ELF-1 (cell line): Measurements from ENCODE around the gene TOMM20.
"Not testable (repeated sequence)": the region's sequence is repeated elsewhere in the genome, so short reads cannot be mapped to it uniquely, and the experiment has no call there.

Experiments
- DNase-seq: peaks from one replicate; pipeline ENCODE4 v3.0.0-alpha.2; 2016; ENCODE audit warnings: low read depth, low spot score

The TOMM20 gene

DNA sequence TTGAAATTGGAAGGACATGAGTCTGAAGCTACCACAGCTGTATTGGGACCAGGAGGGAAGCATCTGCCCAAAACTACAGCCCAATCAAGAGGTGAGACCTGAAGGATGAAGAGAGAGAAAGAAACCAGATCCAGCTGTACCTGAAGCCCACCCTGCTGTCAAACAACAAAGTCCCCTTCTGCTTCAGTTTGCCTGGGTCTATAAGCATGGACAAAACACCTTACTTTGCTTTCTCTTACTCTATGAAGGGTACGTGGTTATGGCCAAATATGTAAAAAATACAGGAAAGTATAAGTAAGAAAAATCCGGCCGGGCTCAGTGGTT lies 26.4 kb downstream of the TOMM20 start:
- no peak for DNase-seq

- DNase-seq: no peak
These were observed 26.9 kb downstream of the TOMM20 start for GRCh38 chr1:235101558-235102258.

GRCh38 chr1:235100194-235100772 lies 28.4 kb downstream of the TOMM20 start:
- DNase-seq: peak; percentile 72

- DNase-seq: no peak
These were observed 29.6 kb downstream of the TOMM20 start for GRCh38 chr1:235098991-235099390.

GRCh38 chr1:235098547-235098946 lies 30.1 kb downstream of the TOMM20 start:
- no peak for DNase-seq

GRCh38 chr1:235097501-235097900 lies 31.1 kb downstream of the TOMM20 start:
- not testable (repeated sequence) for DNase-seq

DNA sequence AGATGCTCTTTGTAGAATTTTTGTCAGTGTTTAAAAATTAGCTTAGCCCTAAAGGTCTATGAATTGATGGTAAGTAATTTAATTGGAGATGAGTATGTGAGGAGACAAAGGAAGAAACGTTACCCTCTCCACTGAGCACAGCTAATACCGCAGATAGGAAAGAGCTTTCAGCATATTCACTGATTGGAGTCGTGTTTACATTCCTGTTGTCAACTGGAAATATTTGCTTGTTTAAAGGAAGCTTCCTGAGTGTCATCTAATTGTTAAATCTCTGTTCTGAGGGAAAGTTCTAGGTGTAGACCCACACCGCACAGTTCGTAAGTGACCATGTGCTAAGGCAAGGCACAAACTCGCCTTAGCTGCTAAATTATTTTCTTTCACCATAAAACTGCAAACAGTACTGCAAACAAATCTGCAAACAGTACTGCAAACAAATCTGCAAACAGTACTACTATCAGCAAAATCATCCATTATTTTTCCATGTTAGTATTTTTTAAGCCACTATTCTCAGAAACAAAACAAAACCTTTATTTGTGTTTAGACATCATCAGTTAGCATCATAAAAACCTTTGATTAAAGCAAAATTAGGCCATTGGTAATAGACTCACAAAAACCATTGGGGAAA lies 32.6 kb downstream of the TOMM20 start:
- DNase-seq: no peak

- DNase-seq: peak; percentile 92
These were observed 34.7 kb downstream of the TOMM20 start for GRCh38 chr1:235093696-235094592.

DNA sequence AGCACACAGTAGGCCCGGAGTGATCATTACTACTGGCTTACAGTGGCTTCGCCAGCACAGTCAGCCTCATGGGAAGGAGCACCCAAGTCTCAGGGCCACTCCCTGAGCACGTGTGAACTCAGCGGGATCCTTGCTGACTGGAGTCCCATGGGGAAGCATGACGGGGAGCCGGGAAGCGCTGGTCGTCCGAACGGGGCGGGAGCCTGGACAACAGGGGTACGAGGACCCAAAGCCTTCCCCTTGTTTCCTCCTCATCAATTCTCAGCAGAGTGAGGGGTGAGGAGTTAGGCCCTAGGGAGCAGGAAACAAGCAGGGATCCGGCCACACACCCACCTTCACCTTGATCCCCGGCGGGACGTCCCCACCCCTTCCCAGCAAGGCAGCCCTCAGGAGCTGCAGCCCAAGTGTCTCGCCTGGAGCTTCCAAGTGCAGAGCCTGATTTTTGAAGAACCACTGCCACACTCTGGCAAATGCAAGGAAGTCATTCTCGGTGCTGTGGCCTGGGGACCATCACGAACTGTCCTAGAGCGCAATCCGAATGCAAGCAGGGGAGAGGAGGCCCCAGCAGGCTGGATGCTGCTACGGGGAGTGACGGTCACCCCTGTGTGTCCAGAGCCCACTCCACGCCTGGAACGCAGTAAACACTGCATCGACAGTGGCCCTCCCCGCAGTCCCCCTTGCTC lies 35.5 kb downstream of the TOMM20 start:
- peak; percentile 89 for DNase-seq

DNA sequence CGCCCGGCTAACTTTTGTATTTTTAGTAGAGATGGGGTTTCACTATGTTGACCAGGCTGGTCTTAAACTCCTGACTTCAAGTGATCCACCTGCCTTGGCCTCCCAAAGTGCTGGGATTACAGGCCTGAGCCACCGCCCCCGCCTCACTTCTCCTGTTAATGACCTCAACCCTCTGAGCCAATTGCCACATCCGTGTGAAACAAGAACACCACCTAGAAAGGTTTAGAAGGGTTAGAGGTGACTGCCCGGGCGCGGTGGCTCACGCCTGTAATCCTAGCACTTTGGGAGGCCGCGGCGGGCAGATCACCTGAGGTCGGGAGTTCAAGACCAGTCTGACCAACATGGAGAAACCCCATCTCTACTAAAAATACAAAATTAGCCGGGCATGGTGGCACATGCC lies 36.2 kb downstream of the TOMM20 start:
- DNase-seq: not testable (repeated sequence)

DNA sequence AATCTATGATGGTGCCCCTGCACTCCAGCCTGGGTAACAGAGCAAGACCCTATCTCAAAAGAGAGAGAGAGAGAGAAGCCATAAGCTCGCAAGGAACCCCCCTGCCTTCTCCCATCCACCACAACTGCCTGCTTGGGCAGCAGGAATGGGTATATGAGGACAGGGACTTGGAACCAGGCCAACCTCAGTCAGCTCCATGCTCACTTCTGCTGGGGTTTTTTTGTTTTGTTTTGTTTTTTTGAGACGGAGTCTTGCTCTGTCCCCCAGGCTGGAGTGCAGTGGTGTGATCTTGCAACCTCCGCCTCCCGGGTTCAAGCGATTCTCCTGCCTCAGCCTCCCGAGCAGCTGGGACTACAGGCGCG lies 36.6 kb downstream of the TOMM20 start:
- not testable (repeated sequence) for DNase-seq

DNA sequence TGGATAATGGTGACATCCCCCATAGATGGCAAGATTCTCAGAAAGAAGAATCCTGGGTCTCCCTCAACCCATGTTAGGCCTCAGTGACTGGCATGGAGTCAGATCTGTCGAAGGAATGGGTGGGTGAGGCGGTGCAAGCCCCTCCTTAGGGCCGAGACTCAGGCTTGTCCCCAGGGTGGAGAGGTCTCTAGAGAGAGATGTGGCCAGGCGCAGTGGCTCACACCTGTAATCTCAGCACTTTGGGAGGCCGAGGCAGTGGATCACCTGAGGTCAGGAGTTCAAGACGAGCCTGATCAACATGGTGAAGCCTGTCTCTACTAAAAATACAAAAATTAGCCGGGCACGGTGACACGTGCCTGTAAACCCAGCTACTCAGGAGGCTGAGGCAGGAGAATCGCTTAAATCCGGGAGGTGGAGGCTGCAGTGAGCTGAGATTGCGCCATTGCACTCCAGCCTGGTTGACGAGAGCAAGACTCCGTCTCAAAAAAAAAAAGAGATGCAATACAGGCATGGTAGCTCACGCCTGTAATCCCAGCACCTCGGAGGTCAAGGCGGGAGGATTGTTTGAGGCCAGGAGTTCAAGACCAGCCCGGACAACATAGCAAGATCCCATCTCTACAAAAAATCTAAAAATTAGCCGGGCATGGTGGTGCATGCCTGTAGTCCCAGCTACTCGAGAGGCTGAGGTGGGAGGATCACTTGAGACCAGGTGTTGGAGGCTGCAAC lies 37.2 kb downstream of the TOMM20 start:
- not testable (repeated sequence) for DNase-seq

DNA sequence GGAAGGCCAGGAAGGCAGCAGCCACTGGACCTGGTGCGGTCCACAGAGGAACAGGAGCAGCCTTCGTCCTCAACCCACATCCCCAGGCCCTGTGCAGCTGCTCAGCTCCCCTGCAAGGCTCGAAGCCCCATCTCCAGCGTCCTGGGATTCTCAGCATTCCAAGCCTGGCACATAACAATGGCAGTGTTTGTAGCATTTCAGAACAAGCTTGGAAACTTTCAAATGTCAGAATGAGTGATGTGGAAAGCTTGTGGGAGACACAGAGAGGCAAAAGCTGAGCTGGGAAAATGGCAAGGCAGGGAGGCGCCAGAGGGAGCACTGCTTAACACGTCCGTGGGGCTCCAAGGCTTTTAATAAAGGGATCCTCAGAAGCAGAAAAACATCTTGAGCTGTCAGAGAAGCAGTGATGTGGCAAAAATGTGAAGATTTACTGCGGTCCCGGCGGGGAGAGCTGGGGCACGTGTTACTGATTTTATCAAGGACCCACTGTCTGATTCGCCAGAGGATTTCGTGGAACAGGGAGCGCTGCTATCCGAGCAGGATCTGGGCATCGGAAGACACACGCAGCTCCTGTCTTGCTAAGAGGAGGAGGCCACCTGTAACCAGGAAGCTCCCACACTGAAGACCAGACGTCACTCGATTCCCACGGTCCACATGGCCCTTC lies 38.1 kb downstream of the TOMM20 start:
- peak; percentile 94 for DNase-seq

DNA sequence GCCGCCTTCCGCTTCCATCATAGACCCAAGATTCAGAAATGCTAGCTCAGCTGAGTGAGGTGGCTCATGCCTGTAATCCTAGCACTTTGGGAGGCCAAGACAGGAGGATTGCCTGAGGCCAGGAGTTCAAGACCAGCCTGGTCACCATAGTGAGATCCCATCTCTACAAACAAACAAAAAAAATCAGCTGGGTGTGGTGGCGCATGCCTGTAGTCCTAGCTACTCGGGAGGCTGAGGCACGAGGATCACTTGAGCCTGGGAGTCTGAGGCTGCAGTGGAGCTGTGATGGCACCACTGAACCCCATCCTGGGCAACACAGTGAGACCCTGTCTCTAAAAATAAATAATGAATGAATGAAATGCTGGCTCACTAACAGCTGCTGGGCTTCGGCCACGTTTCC lies 39.7 kb downstream of the TOMM20 start:
- DNase-seq: no peak

- no peak for DNase-seq
These were observed 40.2 kb downstream of the TOMM20 start for GRCh38 chr1:235088430-235088829.

GRCh38 chr1:235087906-235088305 lies 40.7 kb downstream of the TOMM20 start:
- DNase-seq: no peak

DNA sequence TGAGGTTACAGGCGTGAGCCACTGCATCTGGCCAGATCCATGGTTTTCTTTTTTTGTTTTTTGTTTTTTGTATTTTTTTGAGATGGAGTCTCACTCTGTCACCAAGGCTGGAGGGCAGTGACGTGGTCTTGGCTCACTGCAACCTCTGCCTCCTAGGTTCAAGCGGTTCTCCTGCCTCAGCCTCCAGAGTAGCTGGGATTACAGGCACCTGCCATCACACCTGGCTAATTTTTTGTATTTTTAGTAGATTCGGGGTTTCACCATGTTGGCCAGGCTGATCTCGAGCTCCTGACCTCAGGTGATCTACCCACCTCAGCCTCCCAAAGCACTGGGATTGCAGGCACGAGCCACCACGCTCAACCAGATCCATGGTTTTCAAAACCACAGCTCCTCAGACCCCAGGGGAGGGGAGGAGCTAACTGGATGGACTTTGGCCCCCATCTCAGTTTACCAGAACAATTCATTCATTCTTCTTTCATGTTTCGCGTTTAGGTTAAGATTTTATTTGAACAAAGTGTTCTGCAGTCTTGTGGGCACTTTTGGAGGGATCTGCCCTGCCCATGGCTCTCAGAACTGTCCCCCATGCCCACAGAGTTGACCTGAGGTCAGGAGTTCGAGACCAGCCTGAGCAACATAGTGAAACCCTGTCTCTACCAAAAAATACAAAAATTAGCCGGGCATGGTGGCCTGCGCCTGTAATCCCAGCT lies 43.1 kb downstream of the TOMM20 start:
- not testable (repeated sequence) for DNase-seq

DNA sequence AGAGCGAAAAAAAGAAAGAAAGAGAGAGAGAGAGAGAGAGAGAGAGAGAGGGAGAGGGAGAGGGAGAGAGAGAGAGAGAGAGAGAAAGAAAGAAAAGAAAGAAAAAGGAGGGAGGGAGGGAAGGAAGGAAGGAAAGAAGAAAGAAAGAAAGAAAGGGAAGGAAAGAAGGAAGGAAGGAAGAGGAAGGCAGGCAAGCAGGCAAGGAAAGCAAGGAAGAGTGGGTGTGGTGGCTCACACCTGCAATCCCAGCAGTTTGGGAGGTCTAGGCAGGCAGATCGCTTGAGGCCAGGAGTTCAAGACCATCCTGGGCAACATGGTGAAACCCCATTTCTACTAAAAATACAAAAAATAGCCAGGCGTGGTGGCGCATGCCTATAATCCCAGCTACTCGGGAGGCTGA lies 47.8 kb downstream of the TOMM20 start:
- DNase-seq: not testable (repeated sequence)

- DNase-seq: not testable (repeated sequence)
These were observed 48.4 kb downstream of the TOMM20 start for GRCh38 chr1:235080297-235080657.
